Measurements from ENCODE around the gene MAL. TPM values are rescaled to one million over a fixed set of nuclear protein-coding genes. Genes with fewer than 3 reads are reported as not detected.

Gene MAL
- total RNA-seq, 1 experiment from 2014 or later = not detected

DNA sequence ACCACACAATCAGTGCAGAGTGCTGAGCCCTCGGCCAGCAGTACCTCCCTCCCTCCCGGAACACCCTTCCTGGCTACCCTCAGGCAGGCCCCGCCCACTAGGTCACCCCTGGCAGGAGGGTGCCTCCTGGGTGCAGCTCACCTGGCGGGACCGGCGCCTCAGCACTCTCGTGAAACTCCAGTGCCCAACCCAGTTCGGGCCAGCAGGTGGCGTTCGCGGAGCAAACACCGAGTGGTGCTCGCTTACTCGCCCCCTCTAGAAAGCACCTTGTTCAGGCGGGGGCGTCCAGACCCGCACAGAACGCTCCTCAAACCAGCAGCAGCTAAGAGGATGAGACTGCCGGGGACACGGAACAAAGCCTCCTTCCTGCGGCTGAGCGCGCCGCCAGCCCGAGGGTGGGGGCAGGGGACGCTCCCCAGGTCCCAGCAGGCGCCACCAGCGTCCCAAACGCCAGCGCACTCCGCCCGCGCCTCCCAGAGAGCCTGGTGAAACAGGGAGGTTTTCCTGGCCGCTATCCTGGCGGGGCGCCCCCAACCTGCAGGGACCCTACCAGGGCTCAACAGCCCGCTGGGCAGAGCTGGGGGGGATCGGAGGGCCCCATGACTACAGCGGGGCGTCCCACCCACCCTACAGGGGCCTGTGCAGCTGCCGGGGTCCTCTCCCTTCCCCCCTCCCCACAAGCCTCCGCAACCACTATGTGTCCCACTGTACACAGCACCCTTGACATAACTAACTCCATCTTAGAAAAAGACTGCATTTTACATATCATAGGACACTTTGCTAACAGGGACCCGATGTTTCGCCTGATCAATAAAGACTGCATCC lies 51.4 kb downstream of the MAL start:
- peaks cover 27% of the 10 kb centered on the region for H3K27me3 Mint-ChIP-seq (ENCODE audit: unreplicated experiment)
- intact Hi-C loops (cut with micrococcal nuclease; ENCODE audit: unreplicated experiment) = no loop called here

DNA sequence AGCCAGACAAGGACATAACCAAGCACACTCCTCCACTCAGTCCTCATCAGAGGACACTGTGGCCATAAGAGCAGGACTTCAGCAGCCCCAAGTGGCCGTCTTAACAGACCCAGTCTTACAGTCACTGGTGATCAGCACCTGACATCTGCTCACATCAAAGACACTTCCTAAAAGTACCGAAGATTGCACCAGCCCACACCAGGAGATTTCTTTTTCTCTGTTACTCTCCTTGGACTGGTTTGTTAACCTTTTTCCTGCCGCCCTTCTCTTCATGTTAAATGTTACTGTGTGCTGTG lies 52.0 kb downstream of the MAL start:
- Mint-ChIP-seq H3K4me3 (ENCODE audit: low read depth, unreplicated experiment) (peak overlapping the region; percentile 69), H3K36me3 (ENCODE audit: insufficient read depth, unreplicated experiment) (peaks cover 10% of the 10 kb centered on the region), H3K9me3 (ENCODE audit: low read depth, unreplicated experiment) (no peaks in the 10 kb centered on the region), H3K4me1 (ENCODE audit: low read depth, unreplicated experiment) (peaks cover 10% of the 10 kb centered on the region), H3K27ac (ENCODE audit: unreplicated experiment) (no peak overlapping the region), H3K27me3 (ENCODE audit: unreplicated experiment) (peaks cover 22% of the 10 kb centered on the region)
- CTCF ChIA-PET = interaction anchor here (3.5 kb wide), 1 partner anchor 55 kb away, joined by 34 read pairs; no protein-coding TSS in a partner anchor
- no peak for TF ChIP-seq CTCF (IDR thresholded peaks at IDR 0.05; ENCODE audit: unreplicated experiment)
- BruUV-seq (replicated peaks) = no TSS peak
- intact Hi-C loops (cut with micrococcal nuclease; ENCODE audit: unreplicated experiment) = no loop called here
- DNase-seq = no peak

More for the DNA sequence above, 51.4 kb downstream of the MAL start:
- Mint-ChIP-seq H3K9me3 (ENCODE audit: low read depth, unreplicated experiment) (no peaks in the 10 kb centered on the region), H3K4me1 (ENCODE audit: low read depth, unreplicated experiment) (peaks cover 10% of the 10 kb centered on the region), H3K4me3 (ENCODE audit: low read depth, unreplicated experiment) (peak overlapping the region; percentile 69), H3K36me3 (ENCODE audit: insufficient read depth, unreplicated experiment) (peaks cover 10% of the 10 kb centered on the region), H3K27ac (ENCODE audit: unreplicated experiment) (no peak overlapping the region)
- CTCF ChIA-PET = interaction anchor here (0.6 to 2.0 kb wide), 8 partner anchors 9 to 91 kb away, joined by 3 to 15 read pairs (median 4); no protein-coding TSS in a partner anchor
- peak; percentile 95 for DNase-seq
- BruUV-seq (replicated peaks) = no TSS peak
- peak; percentile 88 for TF ChIP-seq CTCF (IDR thresholded peaks at IDR 0.05; ENCODE audit: unreplicated experiment)

DNA sequence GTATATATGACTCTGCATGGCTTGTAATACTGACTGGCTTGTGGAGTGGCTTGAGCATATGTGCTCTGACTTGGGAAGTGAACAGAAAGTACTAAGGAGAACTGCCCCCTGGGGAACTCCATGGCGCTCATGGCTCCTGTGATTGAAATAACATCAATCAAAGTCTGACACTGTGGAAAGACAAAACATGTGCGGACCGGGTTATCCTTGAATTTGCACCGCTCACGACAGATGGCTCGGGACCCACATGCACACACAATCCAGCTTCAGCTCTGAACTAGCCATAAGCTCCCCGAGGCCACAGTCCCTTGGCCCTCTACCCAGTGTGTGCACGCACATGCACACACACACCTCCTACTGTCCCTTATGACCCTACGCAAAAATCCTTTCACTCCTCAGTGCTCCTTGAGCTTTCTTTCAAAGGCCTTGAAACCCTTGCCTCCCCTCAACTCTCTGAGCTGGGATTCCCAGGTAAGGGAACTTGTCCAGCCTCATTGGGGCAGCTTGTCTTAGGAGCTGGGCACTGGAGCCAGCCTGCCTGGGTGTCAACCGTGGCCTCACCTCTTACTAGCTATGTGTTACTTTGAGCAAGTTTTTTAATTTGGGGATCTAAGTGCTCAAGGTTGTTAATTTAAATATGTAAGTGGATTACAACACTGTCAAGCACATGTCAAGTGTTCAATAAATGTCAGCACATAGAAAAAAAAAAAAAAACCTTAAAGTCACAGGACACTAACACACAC lies 52.5 kb downstream of the MAL start:
- peak overlapping the region; percentile 69 for H3K4me3 Mint-ChIP-seq (ENCODE audit: low read depth, unreplicated experiment)
- H3K9me3 Mint-ChIP-seq (ENCODE audit: low read depth, unreplicated experiment) = no peaks in the 10 kb centered on the region
- peaks cover 16% of the 10 kb centered on the region for H3K27me3 Mint-ChIP-seq (ENCODE audit: unreplicated experiment)
- peak overlapping the region; percentile 21 for H3K27ac Mint-ChIP-seq (ENCODE audit: unreplicated experiment)
- peaks cover 10% of the 10 kb centered on the region for H3K36me3 Mint-ChIP-seq (ENCODE audit: insufficient read depth, unreplicated experiment)
- no peak for DNase-seq
- peaks cover 10% of the 10 kb centered on the region for H3K4me1 Mint-ChIP-seq (ENCODE audit: low read depth, unreplicated experiment)
- no peak for TF ChIP-seq CTCF (IDR thresholded peaks at IDR 0.05; ENCODE audit: unreplicated experiment)
- BruUV-seq (replicated peaks) = no TSS peak
- CTCF ChIA-PET = interaction anchor here (0.9 to 3.5 kb wide), 4 partner anchors 55 to 91 kb away, joined by 3 to 34 read pairs (median 4); no protein-coding TSS in a partner anchor
- intact Hi-C loops (cut with micrococcal nuclease; ENCODE audit: unreplicated experiment) = no loop called here

DNA sequence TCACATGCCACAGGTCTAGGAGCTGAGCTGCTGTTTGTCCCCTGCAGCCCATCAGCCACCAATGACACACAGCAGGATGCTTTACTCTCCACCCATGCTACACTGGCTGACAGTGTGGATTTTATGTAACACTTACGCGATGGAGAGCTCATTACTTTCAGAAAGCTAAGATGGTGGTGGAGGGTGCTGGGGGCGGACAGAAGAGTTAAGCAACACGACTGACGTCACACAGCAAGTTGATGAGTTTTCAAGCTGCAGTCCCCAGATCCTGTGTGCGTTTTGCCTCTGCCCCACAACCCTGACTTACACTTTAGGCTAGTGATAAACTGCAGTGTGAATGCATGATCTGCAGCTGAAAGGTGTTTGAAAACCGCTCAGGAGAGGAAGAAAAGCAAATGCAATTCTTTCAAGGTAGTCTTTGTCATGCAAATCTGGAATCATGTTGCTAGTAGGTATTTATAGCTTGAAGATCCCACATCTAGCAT lies 53.7 kb downstream of the MAL start:
- Mint-ChIP-seq H3K4me1 (ENCODE audit: low read depth, unreplicated experiment) (peaks cover 10% of the 10 kb centered on the region), H3K36me3 (ENCODE audit: insufficient read depth, unreplicated experiment) (peaks cover 10% of the 10 kb centered on the region), H3K9me3 (ENCODE audit: low read depth, unreplicated experiment) (no peaks in the 10 kb centered on the region), H3K27ac (ENCODE audit: unreplicated experiment) (no peak overlapping the region), H3K27me3 (ENCODE audit: unreplicated experiment) (peaks cover 16% of the 10 kb centered on the region), H3K4me3 (ENCODE audit: low read depth, unreplicated experiment) (no peak overlapping the region)
- CTCF ChIA-PET = interaction anchor here (0.9 to 3.5 kb wide), 7 partner anchors 17 to 93 kb away, joined by 3 to 34 read pairs (median 3); no protein-coding TSS in a partner anchor
- BruUV-seq (replicated peaks) = no TSS peak
- DNase-seq = no peak
- no peak for TF ChIP-seq CTCF (IDR thresholded peaks at IDR 0.05; ENCODE audit: unreplicated experiment)
- intact Hi-C loops (cut with micrococcal nuclease; ENCODE audit: unreplicated experiment) = no loop called here

All from Calu3 (cell line).